Endothelial cell of umbilical vein (primary cell): Measurements from ENCODE around the gene AGMO. TPM values are rescaled to one million over a fixed set of nuclear protein-coding genes. Genes with fewer than 3 reads are reported as not detected.

Experiments used
- BruUV-seq: library from RNA; stranded (reverse); fragments of 400-500 nt; replicated peaks from 2 replicates; lab custom pipeline; 2021; lab: Mats Ljungman, UMichigan
- CTCF ChIA-PET: fragments of 300-600, 350-600 bp; sonication (Branson Sonifier 250); formaldehyde crosslinking; loops from one replicate; lab custom pipeline; 2021; ENCODE audit warnings: antibody characterized with exemption, inconsistent platforms; lab: Charles Lee
- POLR2A ChIA-PET: fragments of 300-600, 350-600 bp; sonication (Branson Sonifier 250); formaldehyde crosslinking; loops from one replicate; lab custom pipeline; 2021; ENCODE audit warnings: antibody characterized with exemption, inconsistent platforms; lab: Charles Lee
- DNase-seq: peaks from one replicate; pipeline ENCODE4 v3.0.0-alpha.2; 2011; ENCODE audit warnings: low read depth, low spot score
- FAIRE-seq: peaks from 2 replicates; lab custom pipeline; 2011; peaks lifted over from hg19 to GRCh38; lab: Jason Lieb, UNC
- H2AFZ ChIP-seq: 2 replicates; pipeline ENCODE4 v1.6.0; 2012; ENCODE audit warnings: low read depth, low read length, control low read depth, inconsistent platforms
- H3K27ac ChIP-seq: 2 replicates; pipeline ENCODE4 v1.5.1; 2011; ENCODE audit warnings: low read depth, mild to moderate bottlenecking, control low read depth, low read length, moderate library complexity; ENCODE audit not compliant: insufficient read depth
- H3K27me3 ChIP-seq, 2 experiments: 2 replicates each; pipeline versions ENCODE4 v1.6.0 to v1.6.1; 2011; ENCODE audit warnings: low read length in 2 of 2, mixed read lengths in 1 of 2; ENCODE audit not compliant: control insufficient read depth in 2 of 2, insufficient read depth in 2 of 2
- H3K36me3 ChIP-seq, 2 experiments: 2 replicates in 1 of 2; 3 replicates in 1 of 2; pipeline ENCODE4 v1.5.1; 2011; ENCODE audit warnings: low read length in 2 of 2, mild to moderate bottlenecking in 1 of 2, moderate library complexity in 1 of 2; ENCODE audit not compliant: control insufficient read depth in 2 of 2, insufficient read depth in 2 of 2; ENCODE audit errors: extremely low read depth in 1 of 2
- H3K4me1 ChIP-seq: 3 replicates; pipeline ENCODE4 v1.5.1; 2011; ENCODE audit warnings: mild to moderate bottlenecking, low read length; ENCODE audit not compliant: control insufficient read depth, insufficient read depth; ENCODE audit errors: extremely low read depth
- H3K4me2 ChIP-seq: 2 replicates; pipeline ENCODE4 v1.6.1; 2011; ENCODE audit warnings: low read length, control low read depth, mixed read lengths; ENCODE audit not compliant: insufficient read depth
- H3K4me3 ChIP-seq, 3 experiments: fragments of 200-600 bp in 1 of 3; sonication (generic), shearing (Covaris generic) in 1 of 3; replicated peaks in 1 of 3; 2 replicates each; pipeline ENCODE4 v1.5.1; 2011 to 2016; ENCODE audit warnings: control low read depth in 3 of 3, low read length in 3 of 3, mild to moderate bottlenecking in 2 of 3, inconsistent platforms in 1 of 3, low read depth in 1 of 3, moderate library complexity in 1 of 3; ENCODE audit not compliant: insufficient read depth in 1 of 3
- H3K79me2 ChIP-seq: 2 replicates; pipeline ENCODE4 v1.6.0; 2012; ENCODE audit warnings: low read length, inconsistent platforms; ENCODE audit not compliant: control insufficient read depth, insufficient read depth
- H3K9ac ChIP-seq: replicated peaks from 2 replicates; pipeline ENCODE3; 2011; ENCODE audit warnings: low read length, control low read depth; ENCODE audit not compliant: insufficient read depth; ENCODE audit errors: extremely low read depth
- H3K9me1 ChIP-seq: replicated peaks from 3 replicates; pipeline ENCODE4 v1.6.0; 2011; ENCODE audit warnings: mild to moderate bottlenecking, low read length; ENCODE audit not compliant: control insufficient read depth, insufficient read depth; ENCODE audit errors: extremely low read depth
- H3K9me3 ChIP-seq: replicated peaks from 2 replicates; pipeline ENCODE4 v1.5.1; 2012; ENCODE audit warnings: low read length, inconsistent platforms; ENCODE audit not compliant: control insufficient read depth, insufficient read depth
- H4K20me1 ChIP-seq: replicated peaks from 2 replicates; pipeline ENCODE3; 2011; ENCODE audit warnings: mild to moderate bottlenecking, low read length; ENCODE audit not compliant: control insufficient read depth, insufficient read depth; ENCODE audit errors: extremely low read depth
- EZH2 ChIP-seq: IDR thresholded peaks from 2 replicates; pipeline ENCODE4 v1.6.1; 2012; ENCODE audit warnings: borderline replicate concordance, low read depth, mild to moderate bottlenecking, moderate library complexity, low read length, inconsistent platforms; ENCODE audit not compliant: severe bottlenecking
- FOS ChIP-seq: IDR thresholded peaks from 2 replicates; pipeline ENCODE4 v1.6.1; 2011; ENCODE audit warnings: mild to moderate bottlenecking, low read length, moderate library complexity, borderline replicate concordance; ENCODE audit not compliant: insufficient read depth
- GATA2 ChIP-seq: IDR thresholded peaks from 2 replicates; pipeline ENCODE4 v1.7.0; 2011; ENCODE audit warnings: low read depth, mild to moderate bottlenecking, moderate library complexity, mixed read lengths, low read length; ENCODE audit not compliant: insufficient read length, insufficient read depth
- JUN ChIP-seq: IDR thresholded peaks from 2 replicates; pipeline ENCODE4 v1.6.1; 2011; ENCODE audit warnings: borderline replicate concordance, low read depth; ENCODE audit not compliant: insufficient read length, insufficient read depth
- MYC ChIP-seq: IDR thresholded peaks from one replicate; pipeline ENCODE4 v1.6.1; 2011; ENCODE audit warnings: mild to moderate bottlenecking, low read depth, low read length
- POLR2A ChIP-seq: IDR thresholded peaks from 2 replicates; pipeline ENCODE4 v1.6.1; 2012; ENCODE audit warnings: low read depth, mild to moderate bottlenecking, control low read depth, low read length
- POLR2AphosphoS5 ChIP-seq: IDR thresholded peaks from 2 replicates; pipeline ENCODE4 v1.6.1; 2012; ENCODE audit warnings: low read depth, mild to moderate bottlenecking, control low read depth, low read length, moderate library complexity; ENCODE audit not compliant: insufficient read depth
- dilution Hi-C: fragments of 300-500 bp; cut with MboI; formaldehyde crosslinking; loops from one replicate; pipeline ENCODE4 v1.15.0; 2019; ENCODE audit warnings: low sequenced_read_pairs; ENCODE audit not compliant: extremely low pct_ligation_motif_present
- intact Hi-C: fragments of 100-400 bp; cut with micrococcal nuclease; formaldehyde crosslinking; loops from one replicate; pipeline ENCODE4 v1.10.0; 2022
- polyA plus RNA-seq, 4 experiments: library from polyadenylated mRNA; depleted of rRNA in 3 of 4; stranded (reverse) in 3 of 4; unstranded in 1 of 4; fragments of >200 nt; gene quantifications; 2 replicates each; pipeline versions ENCODE4 v1.2.1 to v1.2.3, GENCODE V29; 2011 to 2012; ENCODE audit warnings: missing spikeins in 1 of 4
- total RNA-seq: library from RNA; stranded (reverse); gene quantifications from 2 replicates; pipeline ENCODE4 v1.2.3, GENCODE V29; 2021
- TF ChIP-seq, protein P1 (sequence below), 2 donors: IDR thresholded peaks; 1 replicate in 1 of 2; 2 replicates in 1 of 2; pipeline ENCODE4 v1.5.1; 2011; ENCODE audit warnings: low read length in 2 of 2, mild to moderate bottlenecking in 2 of 2, moderate library complexity in 2 of 2, control low read depth in 1 of 2, inconsistent platforms in 1 of 2, low read depth in 1 of 2; ENCODE audit not compliant: insufficient read depth in 1 of 2; ENCODE audit errors: extremely low read depth in 1 of 2
- TF ChIP-seq, protein P2 (sequence below): IDR thresholded peaks from 2 replicates; pipeline ENCODE4 v1.6.1; 2011; ENCODE audit not compliant: insufficient read depth, insufficient read length

The AGMO gene
- total and polyA plus RNA-seq, 2 donors (not counting 3 experiments of a cell fraction or from before 2014, with no cell fraction given), result 0.23 to 0.40 TPM

- Histone ChIP-seq H3K9ac (no peak overlapping the region), H4K20me1 (no peaks in the 10 kb centered on the region), H3K79me2 (no peaks in the 10 kb centered on the region), H3K9me1 (no peaks in the 10 kb centered on the region), H2AFZ (no peak overlapping the region), H3K4me2 (no peak overlapping the region), H3K27me3 (no peaks in the 10 kb centered on the region), H3K4me1 (no peaks in the 10 kb centered on the region), H3K27ac (no peak overlapping the region), H3K4me3 (no peak overlapping the region), H3K36me3 (no peaks in the 10 kb centered on the region), H3K9me3 (no peaks in the 10 kb centered on the region)
- TF ChIP-seq FOS (no peak), MYC (no peak), JUN (no peak), POLR2A (no peak), GATA2 (no peak), POLR2AphosphoS5 (no peak), EZH2 (no peak)
- TF ChIP-seq, protein P1, sequence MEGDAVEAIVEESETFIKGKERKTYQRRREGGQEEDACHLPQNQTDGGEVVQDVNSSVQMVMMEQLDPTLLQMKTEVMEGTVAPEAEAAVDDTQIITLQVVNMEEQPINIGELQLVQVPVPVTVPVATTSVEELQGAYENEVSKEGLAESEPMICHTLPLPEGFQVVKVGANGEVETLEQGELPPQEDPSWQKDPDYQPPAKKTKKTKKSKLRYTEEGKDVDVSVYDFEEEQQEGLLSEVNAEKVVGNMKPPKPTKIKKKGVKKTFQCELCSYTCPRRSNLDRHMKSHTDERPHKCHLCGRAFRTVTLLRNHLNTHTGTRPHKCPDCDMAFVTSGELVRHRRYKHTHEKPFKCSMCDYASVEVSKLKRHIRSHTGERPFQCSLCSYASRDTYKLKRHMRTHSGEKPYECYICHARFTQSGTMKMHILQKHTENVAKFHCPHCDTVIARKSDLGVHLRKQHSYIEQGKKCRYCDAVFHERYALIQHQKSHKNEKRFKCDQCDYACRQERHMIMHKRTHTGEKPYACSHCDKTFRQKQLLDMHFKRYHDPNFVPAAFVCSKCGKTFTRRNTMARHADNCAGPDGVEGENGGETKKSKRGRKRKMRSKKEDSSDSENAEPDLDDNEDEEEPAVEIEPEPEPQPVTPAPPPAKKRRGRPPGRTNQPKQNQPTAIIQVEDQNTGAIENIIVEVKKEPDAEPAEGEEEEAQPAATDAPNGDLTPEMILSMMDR (IDR thresholded peaks at IDR 0.05; ENCODE audit: extremely low read depth in 1 of 2, insufficient read depth in 1 of 2, low read depth in 1 of 2, low read length in 2 of 2), result no peak
- TF ChIP-seq, protein P2, sequence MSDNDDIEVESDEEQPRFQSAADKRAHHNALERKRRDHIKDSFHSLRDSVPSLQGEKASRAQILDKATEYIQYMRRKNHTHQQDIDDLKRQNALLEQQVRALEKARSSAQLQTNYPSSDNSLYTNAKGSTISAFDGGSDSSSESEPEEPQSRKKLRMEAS, result no peak
- dilution Hi-C loops (no loop called here), intact Hi-C loops (loop anchor here (2.0 to 10.0 kb wide), 4 partner anchors 175 to 648 kb away; partner anchors contain the start of gene MEOX2)
- no TSS peak for BruUV-seq
- ChIA-PET CTCF (interaction anchor here (1.2 to 3.9 kb wide), 5 partner anchors 357 to 771 kb away, joined by 4 to 33 read pairs (median 4); no protein-coding TSS in a partner anchor), POLR2A (no interaction called here)
- FAIRE-seq (no peak), DNase-seq (no peak)
These were observed 234.8 kb downstream of the AGMO start for GRCh38 chr7:15327001-15327400.
